NCI-H345 treated with DMSO at 0.1 percent for 48 hours (cell line): ENCODE results near the gene IQGAP3.

Source experiments
- DNase-seq: peaks from one replicate; lab custom pipeline; 2025; ENCODE audit not compliant: unreplicated experiment; lab: John Stamatoyannopoulos, UW

The IQGAP3 gene

DNA sequence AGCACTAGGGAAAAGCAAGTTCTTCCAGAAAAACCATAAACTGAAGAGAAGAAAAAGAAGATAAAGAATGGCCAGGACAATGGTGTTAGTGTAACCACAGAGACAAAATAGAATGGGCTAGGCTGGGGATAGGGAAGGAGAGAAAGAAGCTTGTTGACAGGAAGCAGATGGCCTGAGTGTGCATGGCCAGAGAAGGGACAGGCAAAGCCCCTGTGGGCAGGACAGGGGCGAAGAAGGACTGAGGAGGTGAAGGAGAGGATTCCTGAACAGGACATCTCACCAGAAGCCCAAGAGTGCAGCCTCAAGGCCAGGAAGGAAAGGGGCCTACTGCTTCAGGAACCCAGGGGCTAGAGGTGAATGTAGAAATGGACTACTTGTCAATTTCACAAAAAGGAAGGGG lies 29.3 kb downstream of the IQGAP3 start:
- DNase-seq: no peak

DNA sequence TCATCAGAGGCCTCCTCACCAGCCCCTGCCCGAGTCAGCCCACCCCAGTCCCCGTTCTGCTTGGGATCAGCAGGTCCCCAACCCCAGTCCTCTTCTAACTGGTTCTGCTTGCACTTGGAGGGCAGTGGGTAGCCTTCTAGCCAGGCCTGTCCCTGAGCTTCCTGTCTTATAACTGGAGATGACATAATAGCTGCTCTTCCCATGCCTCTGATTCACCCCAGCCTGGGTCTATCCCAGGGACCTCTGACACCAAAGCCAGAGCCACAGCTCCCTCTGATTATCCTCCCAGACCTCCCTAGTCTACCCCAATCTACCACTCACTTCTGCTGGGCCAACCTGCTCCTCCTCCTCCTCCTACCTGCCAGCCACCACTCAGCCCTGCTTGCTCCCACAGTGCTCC lies 31.4 kb downstream of the IQGAP3 start:
- DNase-seq: no peak

DNA sequence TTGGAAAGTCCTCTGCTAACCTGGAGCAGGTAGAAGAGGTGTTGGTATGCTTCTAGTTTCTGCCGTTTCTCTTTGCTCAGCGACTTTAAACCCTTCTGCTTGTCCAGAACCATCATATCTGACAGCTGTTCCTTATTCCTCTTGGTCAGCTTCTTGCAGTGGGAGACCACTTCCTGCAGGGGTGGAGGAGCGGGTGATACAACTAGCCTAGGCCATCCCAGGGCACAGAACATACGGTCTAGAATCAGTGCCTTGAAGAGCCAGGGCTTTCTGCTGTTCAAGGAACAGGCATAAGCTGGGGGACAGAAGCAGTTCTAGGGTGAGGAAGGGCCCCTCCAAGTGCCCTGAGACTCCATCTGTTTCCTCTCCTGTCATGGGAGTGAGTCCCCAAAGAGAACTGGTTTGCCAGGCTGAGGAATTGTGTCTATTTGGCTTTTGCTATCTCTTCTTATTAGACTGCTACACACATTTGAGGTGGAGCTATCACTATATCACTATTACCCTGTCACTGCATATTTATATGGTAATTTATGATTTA lies 32.5 kb downstream of the IQGAP3 start:
- DNase-seq: no peak

DNA sequence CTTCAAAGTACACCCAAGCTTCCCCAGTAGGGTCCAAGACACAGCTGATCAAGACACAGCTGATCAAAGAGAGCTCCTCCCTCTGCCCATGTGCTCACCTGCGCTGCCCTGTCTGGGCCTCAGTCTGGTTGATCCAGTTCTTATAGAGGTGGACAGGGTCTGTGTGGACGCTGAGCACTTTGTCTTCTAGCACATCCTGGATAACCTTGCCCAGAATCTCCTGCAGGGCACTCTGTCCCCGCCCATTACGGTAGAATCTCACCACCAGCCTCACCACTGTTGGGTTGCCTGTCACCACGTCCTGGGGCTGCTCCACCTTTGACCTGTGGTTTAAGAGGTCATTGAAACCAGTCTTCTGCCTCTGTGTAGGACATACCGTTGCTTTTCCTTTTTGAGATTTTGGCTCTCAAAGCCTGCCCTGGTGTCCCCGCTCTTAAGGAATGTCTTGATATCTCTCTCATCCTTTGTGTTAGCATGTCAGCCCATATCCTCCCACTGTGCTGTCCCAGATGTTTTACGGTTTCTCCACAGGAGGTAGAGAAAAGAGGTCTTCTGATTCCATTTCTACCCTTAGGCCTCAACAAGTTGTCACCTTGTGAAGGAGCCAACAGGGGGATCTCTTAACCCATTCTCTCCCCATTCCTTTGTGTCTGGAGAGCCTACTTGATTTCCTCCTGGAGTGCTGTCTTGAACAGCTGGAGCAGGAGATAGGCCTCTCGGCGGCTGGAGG lies 33.5 kb downstream of the IQGAP3 start:
- no peak for DNase-seq

DNA sequence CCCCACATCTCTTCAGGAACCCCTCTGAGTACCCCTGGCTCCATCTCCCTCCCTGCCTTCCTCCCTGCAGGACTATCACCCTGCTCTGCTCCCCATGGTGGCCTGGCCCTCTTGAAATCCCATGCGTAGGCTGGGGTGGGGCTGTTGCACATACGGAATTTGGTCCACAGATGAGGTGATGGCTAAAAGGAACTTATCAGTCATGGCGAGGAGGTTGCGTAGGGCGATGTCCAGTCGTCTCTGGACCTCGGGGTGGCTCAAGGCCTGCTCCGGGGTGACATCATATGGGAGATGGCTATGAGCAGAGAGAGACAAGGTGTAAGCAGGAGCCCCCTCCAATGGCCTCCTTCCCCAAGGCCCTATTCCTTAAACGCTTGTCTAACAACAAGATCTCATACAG lies 35.3 kb downstream of the IQGAP3 start:
- DNase-seq: no peak

DNA sequence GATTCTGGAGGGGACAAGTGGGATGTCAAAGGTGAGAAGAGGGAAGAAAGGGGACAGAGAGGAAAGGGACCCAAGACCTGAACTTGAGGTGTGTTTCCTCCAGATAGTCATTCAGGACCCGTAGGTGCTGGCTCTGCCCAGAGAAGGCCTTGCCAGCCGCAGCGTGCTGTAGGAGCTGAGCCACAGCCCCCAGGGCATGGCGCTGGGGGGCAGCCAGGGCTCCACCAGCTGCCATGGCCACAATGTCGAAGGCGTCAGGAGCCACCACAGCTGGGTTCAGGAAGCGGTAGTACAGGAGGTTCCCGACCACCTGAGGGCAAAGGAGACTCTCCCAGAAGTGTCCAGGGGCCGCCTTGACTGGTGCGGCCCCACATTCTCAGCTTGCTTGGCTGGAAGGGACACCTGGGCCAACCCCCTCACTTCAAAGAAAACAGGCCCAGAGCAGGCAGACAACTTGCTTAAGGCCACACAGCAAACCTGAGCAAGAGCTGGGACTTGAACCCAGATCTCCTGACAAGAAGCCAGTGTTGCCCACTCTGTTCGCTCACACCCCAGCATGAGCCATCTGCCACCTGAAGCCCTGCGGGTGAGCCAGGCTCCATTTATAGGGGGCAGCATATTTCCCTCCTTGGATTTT lies 37.8 kb downstream of the IQGAP3 start:
- no peak for DNase-seq

DNA sequence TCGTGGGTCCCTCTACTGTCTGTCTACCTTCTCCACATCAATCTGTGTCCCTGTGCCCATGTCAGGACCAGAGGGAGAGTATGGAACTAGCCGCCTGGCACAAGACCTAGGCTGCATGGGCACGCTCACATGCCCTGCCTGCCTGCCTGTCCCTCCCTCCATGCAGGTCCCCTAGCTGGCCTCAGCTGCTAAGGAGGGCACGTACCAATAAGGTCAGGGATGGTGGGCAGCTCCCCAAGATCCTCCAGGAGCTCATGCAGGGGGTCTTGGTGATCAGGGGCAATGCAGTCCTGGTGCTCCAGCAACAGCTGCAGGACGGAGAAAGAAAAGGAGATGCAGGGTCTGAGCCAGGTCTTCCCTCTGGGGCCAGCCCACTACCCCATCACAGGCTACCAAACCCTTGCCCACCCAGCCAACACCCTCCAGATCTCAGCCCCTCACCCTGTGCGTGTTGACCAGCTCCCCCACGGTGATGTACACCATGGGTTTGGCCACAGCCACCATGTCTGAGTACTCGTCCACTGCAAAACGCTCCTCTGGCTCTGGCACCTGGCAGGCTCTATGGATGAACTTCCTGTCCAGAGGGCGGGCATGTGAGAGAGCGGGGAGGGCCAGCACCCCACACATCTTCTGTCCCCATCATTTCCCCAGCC lies 38.7 kb downstream of the IQGAP3 start:
- no peak for DNase-seq

DNA sequence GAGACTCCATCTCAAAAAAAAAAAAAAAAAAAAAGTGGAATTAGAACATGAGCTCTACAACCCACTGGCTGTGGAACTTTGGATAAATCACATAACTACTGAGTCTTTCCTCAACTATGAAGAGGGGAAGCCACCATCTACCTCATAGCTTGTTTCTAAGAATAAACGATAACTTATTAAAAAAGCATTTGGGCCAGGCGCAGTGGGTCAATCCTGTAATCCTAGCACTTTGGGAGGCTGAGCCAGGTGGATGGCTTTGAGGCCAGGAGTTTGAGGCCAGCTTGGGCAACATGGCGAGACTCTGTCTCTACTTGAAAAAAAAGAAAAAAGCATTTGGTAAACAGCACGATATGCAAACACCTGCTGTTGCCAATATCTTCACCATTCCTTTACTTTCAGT lies 40.0 kb downstream of the IQGAP3 start:
- no peak for DNase-seq

DNA sequence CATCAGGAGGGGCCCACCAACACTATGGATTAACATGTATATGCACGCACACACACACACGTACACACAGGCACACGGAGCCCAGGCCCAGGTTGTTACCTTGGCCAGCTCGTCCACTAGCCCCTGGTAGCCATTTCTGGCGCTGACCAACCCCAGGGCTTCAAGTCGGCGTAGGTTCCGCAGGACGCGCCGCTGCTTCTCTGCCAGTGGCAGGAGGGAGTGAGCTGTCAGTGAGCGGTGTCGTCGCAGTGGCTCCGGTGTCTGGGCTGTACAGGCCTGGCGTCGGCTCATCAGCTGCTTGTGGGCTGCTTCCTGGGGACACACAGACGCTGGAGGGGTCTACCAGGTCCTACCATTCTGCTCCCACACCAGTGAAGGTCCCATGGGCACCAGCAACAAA lies 42.4 kb downstream of the IQGAP3 start:
- DNase-seq: no peak

DNA sequence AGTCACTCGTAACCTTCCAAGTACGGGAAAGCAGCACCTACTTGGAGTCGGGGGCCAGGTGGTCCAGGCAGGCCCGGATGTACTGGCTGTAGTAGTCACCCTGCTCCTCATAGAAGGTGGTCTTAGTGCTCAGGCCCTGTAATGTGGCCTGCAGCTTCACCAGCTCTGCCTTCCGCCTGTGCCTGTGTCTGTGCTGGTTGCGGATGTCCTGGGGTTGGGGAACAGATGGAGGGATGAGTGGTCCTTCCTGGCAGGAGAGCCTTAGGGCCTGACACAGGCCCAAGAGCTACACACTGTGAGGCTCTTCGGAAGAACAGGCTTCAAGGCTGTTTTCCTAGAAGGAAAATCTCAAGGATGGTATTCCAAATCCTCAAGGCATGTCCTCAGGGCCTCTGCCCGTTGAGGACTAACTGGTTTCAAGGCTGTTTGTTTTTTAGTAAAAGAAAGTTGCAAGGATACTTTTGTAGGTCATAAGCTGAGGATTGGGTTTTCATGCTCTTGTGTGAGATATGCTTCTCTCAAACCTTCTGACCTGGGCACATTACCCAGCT lies 43.4 kb downstream of the IQGAP3 start:
- no peak for DNase-seq

DNA sequence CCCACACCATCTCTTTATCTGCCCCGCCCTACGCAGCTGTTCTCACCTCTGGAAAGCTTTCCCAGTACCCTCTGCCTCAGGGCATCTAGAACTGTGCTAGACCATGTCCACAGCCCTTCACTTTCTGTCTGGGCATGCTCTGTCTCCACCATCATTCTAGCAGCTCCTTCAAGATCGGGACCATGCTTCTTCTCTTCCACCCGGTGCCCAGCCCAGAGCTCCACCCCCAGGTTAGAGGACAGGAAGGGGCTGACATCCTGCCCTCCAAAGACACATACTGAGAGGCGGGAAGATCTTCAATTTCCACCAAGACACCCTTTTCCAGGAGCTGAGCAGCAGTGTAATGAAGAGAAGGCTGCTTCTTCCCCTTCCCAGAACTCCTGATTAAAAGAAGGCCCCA lies 44.1 kb downstream of the IQGAP3 start:
- DNase-seq: no peak

DNA sequence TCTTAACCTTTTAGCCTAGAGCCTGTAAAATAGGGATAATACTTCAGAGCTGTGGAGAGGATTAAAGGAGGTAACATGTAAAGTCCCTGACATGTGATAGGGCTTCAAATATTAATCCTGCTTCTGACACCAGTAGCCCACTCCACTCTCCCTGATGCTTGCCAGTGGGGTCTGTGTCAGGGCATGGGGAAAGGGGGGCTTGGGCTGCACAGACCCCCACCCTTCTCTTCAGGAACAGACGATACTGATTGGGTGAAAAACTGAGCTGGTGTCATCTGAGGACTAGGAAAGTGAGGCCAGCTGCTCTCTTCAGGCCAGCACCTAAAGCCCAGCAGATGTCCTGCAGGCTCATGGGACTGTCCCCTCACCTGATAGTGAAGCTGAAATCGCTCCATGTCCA lies 44.8 kb downstream of the IQGAP3 start:
- DNase-seq: no peak

DNA sequence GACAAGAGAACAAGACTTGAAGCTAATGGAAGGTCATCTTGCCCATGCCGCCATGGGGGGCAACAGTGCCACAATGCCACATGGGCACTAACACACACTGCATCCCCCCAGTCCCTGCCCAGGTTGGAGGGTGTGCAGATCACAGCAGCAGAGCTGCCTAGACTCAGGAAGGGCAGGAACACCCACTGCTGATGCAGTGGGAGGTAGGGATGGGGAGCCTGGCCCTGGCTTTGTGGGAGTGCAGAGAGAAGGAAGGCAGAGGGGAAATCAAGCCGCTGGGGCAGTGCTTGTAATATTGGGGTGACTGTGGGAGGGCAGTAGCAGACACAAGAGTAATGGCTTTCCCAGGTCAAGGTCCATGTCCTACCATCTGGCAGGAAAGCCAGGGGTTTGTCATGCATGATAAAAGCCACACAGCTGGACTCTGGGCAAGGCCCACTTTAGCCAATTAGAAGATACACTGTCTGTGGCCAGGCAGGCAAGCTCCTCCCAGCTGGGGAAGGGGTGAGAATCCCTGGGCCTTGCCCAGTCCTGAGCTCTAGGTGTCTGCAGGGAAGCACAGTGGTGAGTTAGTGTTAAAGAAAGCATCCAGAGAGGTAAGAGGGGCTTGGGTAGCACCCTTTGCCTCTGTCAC lies 46.4 kb downstream of the IQGAP3 start:
- DNase-seq: no peak

DNA sequence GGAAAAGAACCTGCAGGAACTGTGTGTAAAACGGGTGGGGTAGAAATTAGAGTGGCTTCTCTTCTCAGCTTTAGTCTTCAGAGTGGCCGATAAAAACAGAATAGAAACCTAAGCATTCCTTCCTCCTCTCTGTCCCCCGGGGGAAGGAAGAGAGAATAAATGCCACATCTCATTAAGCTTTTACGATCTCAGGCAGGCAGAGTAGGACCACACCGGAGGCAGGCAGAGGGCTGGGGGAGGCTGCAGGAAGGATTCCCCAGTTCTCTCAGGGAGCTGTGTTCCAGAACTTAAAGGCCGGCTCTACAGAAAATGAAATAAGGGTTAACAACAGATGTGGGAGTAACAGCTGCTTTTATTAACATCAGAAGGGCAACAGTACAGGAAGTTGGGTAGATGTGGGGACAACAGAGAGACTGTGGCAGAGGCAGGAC lies 47.3 kb downstream of the IQGAP3 start:
- DNase-seq: no peak

DNA sequence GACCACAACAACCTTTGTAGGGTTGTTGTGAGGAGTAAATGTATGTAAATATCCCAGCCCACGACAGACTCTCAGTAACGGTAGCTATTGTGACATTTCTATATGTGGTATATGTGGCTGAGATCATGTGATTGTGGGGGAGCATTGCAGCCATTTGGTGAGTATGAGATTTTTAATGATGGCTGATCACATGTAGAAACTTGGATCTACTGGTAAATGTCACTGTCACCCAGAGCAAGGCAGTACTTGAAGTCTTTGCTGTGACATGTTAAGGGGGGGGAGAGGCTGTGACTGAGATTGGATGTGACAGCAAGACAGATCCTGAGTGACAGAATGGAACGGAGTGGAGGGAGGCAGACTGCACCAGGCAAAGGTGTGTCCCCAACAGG lies 47.9 kb downstream of the IQGAP3 start:
- no peak for DNase-seq

DNA sequence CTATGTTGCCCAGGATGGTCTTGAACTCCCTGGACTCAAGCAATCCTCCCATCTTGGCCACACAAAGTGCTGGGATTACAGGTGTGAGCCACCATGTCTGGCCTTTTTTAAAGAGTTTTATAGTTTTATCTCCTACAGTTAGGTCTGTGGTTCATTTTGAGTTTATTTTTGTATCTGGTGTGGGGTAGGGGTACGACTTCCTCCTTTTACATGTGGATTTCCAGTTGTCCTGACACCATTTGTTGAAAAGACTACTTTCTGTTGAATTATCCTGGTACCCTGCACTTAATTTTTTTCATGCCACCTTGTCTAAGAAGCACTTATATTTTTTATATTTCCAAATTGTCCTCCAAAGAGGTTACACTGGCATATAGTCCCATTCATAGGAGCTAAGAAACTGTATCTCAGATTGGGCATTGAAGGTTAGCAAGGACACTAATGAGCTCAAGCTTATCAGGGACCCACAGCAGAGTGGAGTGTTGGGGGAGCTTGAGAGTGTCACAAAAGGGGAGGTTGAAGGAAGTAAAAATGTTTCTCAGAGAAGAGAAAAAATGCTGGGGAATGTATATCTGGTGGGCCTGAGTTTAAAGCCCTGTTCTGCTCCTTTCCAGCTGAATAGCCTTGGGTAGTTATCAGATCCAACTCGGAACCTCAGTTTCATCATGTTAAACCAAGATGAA lies 48.4 kb downstream of the IQGAP3 start:
- no peak for DNase-seq

DNA sequence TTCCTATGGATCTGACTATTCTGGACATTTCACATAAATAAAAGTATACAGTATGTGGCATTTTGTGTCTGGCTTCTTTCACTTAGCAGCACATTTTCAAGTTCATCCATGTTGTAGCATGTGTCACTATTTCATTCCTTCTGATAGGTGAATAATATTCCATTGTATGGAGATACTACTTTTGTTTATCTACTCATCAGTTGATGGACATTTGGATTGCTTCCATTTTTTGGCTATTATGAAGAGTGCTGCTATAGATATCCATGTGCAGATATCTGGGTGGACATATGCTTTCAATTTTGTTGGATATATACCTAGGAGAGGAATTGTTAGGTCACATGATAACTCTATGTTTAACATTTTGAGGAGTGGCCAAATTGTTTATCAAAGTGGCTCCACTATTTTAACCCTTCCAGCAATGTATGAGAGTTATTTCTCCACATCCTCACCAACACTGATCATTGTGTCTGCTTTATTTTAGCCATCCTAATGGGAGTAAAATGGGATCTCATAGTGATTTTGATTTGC lies 49.9 kb downstream of the IQGAP3 start:
- no peak for DNase-seq

DNA sequence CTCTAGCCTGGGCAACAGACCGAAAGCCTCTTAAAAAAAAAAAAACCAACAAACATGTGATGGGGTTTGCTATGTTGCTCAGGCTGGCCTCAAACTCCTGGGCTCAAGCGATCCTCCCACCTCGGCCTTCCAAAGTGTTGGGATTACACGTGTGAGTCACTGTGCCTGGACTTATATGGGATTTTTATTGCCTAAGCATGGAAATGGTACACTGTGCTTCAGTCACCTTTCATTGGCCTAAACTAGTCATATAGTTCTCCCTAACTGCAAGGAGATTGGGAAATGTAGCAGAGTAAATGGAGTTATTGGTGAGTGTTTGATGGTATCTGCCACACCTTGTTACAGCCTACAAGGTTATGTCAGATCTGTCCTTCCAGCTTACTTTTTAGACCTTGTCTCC lies 54.6 kb downstream of the IQGAP3 start:
- no peak for DNase-seq

DNA sequence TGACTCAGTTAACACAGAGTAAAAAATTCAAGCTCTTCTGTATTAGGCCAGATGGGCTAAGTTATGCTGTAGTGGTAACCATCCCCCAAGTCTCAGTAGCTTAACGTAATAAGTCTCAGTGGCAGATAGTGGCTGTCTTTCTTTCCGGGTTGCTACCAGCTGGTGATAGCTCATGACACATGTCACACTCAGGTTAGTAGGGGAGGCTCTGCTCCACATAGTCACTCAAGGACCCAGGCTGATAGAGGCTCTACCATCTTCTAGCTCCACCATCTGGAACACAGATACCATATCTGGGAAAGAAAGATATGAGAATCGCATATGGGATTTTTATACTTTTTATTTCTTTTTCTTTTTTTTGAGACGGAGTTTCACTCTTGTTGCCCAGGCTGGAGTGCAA lies 55.5 kb downstream of the IQGAP3 start:
- DNase-seq: no peak

DNA sequence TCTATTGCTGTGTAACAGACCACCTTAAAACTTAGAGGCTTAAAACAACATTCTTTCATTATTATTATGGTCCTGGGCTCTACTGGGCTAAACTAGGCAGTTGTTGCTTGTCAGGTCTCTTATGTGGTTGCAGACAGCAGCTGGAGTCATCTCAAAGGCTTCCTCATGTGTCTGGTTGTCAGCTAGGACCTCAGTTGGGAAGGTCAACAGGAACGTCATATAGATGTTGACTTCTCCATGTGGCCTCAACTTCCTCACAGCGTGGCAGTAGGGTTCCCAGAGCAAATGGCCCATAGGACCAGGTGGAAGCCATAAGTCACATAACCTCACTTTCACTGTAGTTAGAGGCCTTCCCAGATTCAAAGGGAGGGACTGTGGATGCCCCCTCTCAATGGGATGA lies 56.4 kb downstream of the IQGAP3 start:
- no peak for DNase-seq

DNA sequence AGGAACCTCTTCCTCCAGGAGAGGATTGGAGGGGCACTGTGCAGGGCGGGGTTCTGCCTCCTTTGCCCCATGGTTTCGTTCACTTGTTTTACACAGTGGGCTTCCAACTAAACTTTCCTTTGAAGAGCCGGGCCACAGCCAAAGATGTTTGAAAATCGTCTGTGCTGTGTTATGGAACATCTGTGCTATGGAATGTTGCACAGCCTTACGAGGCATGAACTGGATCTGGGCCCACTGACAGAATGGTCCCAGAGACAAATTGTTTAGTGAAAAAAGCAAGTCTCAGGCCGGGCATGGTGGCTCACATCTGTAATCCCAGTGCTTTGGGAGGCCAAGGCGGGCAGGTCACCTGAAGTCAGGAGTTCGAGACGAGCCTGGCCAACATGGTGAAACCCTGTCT lies 59.2 kb downstream of the IQGAP3 start:
- DNase-seq: no peak
